ENCODE measurements around the gene HKDC1. TPM values are rescaled to one million over a fixed set of nuclear protein-coding genes. Genes with fewer than 3 reads are reported as not detected.

HKDC1 gene
- total RNA-seq, 1 experiment from 2014 or later, result 0.17 TPM

Other genes starting within 250 kb of the HKDC1 start
- 63.4 and 65.1 TPM in 2 replicates for gene KIFBP, start 231.5 kb upstream of the HKDC1 start, total RNA-seq (2014; rRNA removed)
- gene SRGN, start 132.2 kb upstream of the HKDC1 start, total RNA-seq (2014; rRNA removed), result 409 and 438 TPM in 2 replicates
- gene VPS26A, start 96.2 kb upstream of the HKDC1 start, total RNA-seq (2014; rRNA removed), result 31.2 and 54.3 TPM in 2 replicates
- gene SUPV3L1, start 40.1 kb upstream of the HKDC1 start, total RNA-seq (2014; rRNA removed), result 24.9 and 26.0 TPM in 2 replicates
- 113 and 124 TPM in 2 replicates for gene HK1, start 58.2 kb downstream of the HKDC1 start, total RNA-seq (2014; rRNA removed)
- 0.29 TPM in 1 of 2 replicates, not detected in the other for gene TACR2, start 196.6 kb downstream of the HKDC1 start, total RNA-seq (2014; rRNA removed)
- gene TSPAN15, start 231.1 kb downstream of the HKDC1 start, total RNA-seq (2014; rRNA removed), result 1.5 and 2.0 TPM in 2 replicates

Data from LHCN-M2 (cell line).